Gastrocnemius medialis (tissue), 4 donors: Measurements from ENCODE around the gene CLMN. TPM values are rescaled to one million over a fixed set of nuclear protein-coding genes. Genes with fewer than 3 reads are reported as not detected.

ENCODE experiments used
- ATAC-seq, 2 donors: fragments of 150-250 bp; one replicate each; pipeline ENCODE4 v1.9.1; 2016
- DNase-seq, 2 donors: peaks; one replicate each; pipeline ENCODE4 v3.0.0-alpha.2; 2019
- H3K27ac ChIP-seq, 4 donors: fragments of 200-600 bp; sonication (generic); 1 replicate in 1 of 4; 2 replicates in 3 of 4; pipeline ENCODE4 v1.5.1; 2016 to 2018; ENCODE audit warnings: mild to moderate bottlenecking in 2 of 4, moderate library complexity in 1 of 4
- H3K27me3 ChIP-seq, 3 donors: fragments of 200-600 bp; sonication (generic) in 2 of 3; 1 replicate in 1 of 3; 2 replicates in 2 of 3; pipeline versions ENCODE4 v1.5.1 to v1.6.0; 2016 to 2019; ENCODE audit warnings: mild to moderate bottlenecking in 1 of 3, moderate library complexity in 1 of 3
- H3K36me3 ChIP-seq, 2 donors: fragments of 200-600 bp; sonication (generic) in 1 of 2; one replicate each; pipeline ENCODE4 v1.5.1; 2017 to 2018
- H3K4me1 ChIP-seq, 2 donors: fragments of 200-600 bp; sonication (generic) in 1 of 2; one replicate each; pipeline ENCODE4 v1.5.1; 2016 to 2017; ENCODE audit warnings: mild to moderate bottlenecking in 2 of 2
- H3K4me3 ChIP-seq, 4 donors: fragments of 200-600 bp; sonication (generic) in 3 of 4; 1 replicate in 1 of 4; 2 replicates in 3 of 4; pipeline ENCODE4 v1.5.1; 2016 to 2019; ENCODE audit warnings: mild to moderate bottlenecking in 2 of 4
- H3K9me3 ChIP-seq, 3 donors: fragments of 200-600 bp; sonication (generic) in 2 of 3; 1 replicate in 1 of 3; 2 replicates in 2 of 3; pipeline ENCODE4 v1.5.1; 2016 to 2019
- CTCF ChIP-seq, 5 experiments: fragments of 450-650 bp in 3 of 5; fragments of 200-600 bp in 2 of 5; sonication (generic) in 2 of 5; IDR thresholded peaks in 4 of 5; conservative IDR thresholded peaks in 1 of 5; 1 replicate in 4 of 5; 2 replicates in 1 of 5; pipeline ENCODE4 v1.5.1; 2016 to 2019; ENCODE audit warnings: antibody characterized with exemption in 5 of 5, mild to moderate bottlenecking in 3 of 5, moderate library complexity in 3 of 5
- POLR2A ChIP-seq, 2 donors: fragments of 450-650 bp; IDR thresholded peaks; one replicate each; pipeline ENCODE4 v1.6.1; 2017; ENCODE audit warnings: antibody characterized with exemption in 2 of 2, mild to moderate bottlenecking in 2 of 2, moderate library complexity in 2 of 2
- in situ Hi-C, 4 donors: fragments of 200-750 bp; cut with MboI; loops; one replicate each; pipeline versions ENCODE4 v1.15.0 to v1.8.0; 2017; ENCODE audit warnings: low sequenced_read_pairs in 4 of 4
- intact Hi-C: fragments of 100-400 bp; cut with DNase I; formaldehyde crosslinking; loops from one replicate; pipeline ENCODE4 v1.15.1; 2023; ENCODE audit warnings: low total_unique reads
- total RNA-seq, 4 donors: library from RNA; depleted of rRNA; stranded (reverse); fragments of >200 nt; gene quantifications; one replicate each; pipeline versions ENCODE4 v1.1.0 to v1.2.3, GENCODE V29; 2016

The CLMN gene
- total RNA-seq, 4 donors from 2014 or later, result 3.8 to 8.8 (median 5.8) TPM

DNA sequence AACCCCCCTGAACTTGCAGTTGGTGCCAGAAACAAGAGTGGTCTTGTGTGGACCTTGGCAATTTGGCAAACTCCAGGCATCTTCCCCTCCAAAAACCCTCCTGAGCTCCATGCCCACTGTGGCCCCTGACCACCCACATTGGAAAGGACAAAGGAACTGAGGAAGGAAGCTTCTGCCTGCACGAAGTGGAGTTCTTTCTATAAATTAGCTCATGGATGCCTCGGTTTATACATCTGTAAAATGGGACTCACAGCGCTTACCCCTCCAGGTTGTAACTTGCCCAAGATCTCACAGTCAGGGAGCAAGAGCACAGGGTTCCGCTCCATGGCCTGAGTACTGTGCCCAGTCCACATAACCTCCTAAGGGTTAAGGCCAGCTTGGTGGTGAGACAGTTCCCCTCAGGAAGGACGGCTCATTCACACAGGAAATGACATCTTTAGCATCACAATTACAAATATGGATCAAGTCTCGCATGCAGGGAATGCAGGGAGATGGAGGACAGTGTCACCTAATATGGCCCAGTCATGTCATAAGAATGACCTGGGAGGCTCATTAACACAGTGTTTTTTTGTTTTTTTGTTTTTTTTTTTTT is 66.6 kb downstream of the CLMN start:
- Histone ChIP-seq H3K9me3 (no peaks in the 10 kb centered on the region), H3K36me3 (no peaks in the 10 kb centered on the region), H3K4me3 (no peak overlapping the region), H3K4me1 (peaks cover 0 to 4% of the 10 kb centered on the region in 2 donors), H3K27ac (no peak overlapping the region), H3K27me3 (no peaks in the 10 kb centered on the region)
- intact Hi-C loops (no loop called here), in situ Hi-C loops (no loop called here)
- TF ChIP-seq CTCF (IDR thresholded peaks at IDR 0.05 in 4 of 5, conservative IDR thresholded peaks at IDR 0.05 in 1 of 5) (no peak), POLR2A (IDR thresholded peaks at IDR 0.05) (no peak)
- ATAC-seq (no peak), DNase-seq (no peak)

GRCh38 chr14:95252219-95252618 is 67.5 kb downstream of the CLMN start:
- H3K4me3 ChIP-seq, result no peak overlapping the region
- no peaks in the 10 kb centered on the region for H3K36me3 ChIP-seq
- intact Hi-C loops, result no loop called here
- ATAC-seq (no peak), DNase-seq (no peak)
- H3K4me1 ChIP-seq, result peaks cover 0 to 4% of the 10 kb centered on the region in 2 donors
- in situ Hi-C loops, result no loop called here
- no peaks in the 10 kb centered on the region for H3K9me3 ChIP-seq
- H3K27me3 ChIP-seq, result no peaks in the 10 kb centered on the region
- no peak for TF ChIP-seq POLR2A (IDR thresholded peaks at IDR 0.05)
- H3K27ac ChIP-seq, result no peak overlapping the region

- in situ Hi-C loops (no loop called here), intact Hi-C loops (loop anchor here (1.0 kb wide), 1 partner anchor 24 kb away; no protein-coding TSS in a partner anchor)
- H3K4me3 ChIP-seq, result no peak overlapping the region
- H3K4me1 ChIP-seq, result peaks cover 0 to 3% of the 10 kb centered on the region in 2 donors
- H3K27me3 ChIP-seq, result no peaks in the 10 kb centered on the region
- DNase-seq (no peak), ATAC-seq (no peak)
- no peaks in the 10 kb centered on the region for H3K36me3 ChIP-seq
- no peak for TF ChIP-seq CTCF (IDR thresholded peaks at IDR 0.05 in 4 of 5, conservative IDR thresholded peaks at IDR 0.05 in 1 of 5)
- TF ChIP-seq POLR2A (IDR thresholded peaks at IDR 0.05), result no peak
- H3K9me3 ChIP-seq, result no peaks in the 10 kb centered on the region
- no peak overlapping the region for H3K27ac ChIP-seq
Measured at GRCh38 chr14:95250936-95251335, 68.8 kb downstream of the CLMN start.

GRCh38 chr14:95250140-95250769 is 69.5 kb downstream of the CLMN start:
- ATAC-seq (no peak), DNase-seq (no peak)
- TF ChIP-seq POLR2A (IDR thresholded peaks at IDR 0.05) (no peak), CTCF (IDR thresholded peaks at IDR 0.05 in 4 of 5, conservative IDR thresholded peaks at IDR 0.05 in 1 of 5) (no peak)
- Histone ChIP-seq H3K27ac (no peak overlapping the region), H3K4me1 (no peaks in the 10 kb centered on the region), H3K36me3 (no peaks in the 10 kb centered on the region), H3K4me3 (no peak overlapping the region), H3K27me3 (no peaks in the 10 kb centered on the region), H3K9me3 (no peaks in the 10 kb centered on the region)
- intact Hi-C loops, result loop anchor here (1.0 kb wide), 1 partner anchor 23 kb away; no protein-coding TSS in a partner anchor
- in situ Hi-C loops, result no loop called here

- intact Hi-C loops, result no loop called here
- Histone ChIP-seq H3K36me3 (no peaks in the 10 kb centered on the region), H3K4me3 (no peak overlapping the region), H3K27me3 (no peaks in the 10 kb centered on the region), H3K9me3 (no peaks in the 10 kb centered on the region), H3K4me1 (no peaks in the 10 kb centered on the region), H3K27ac (no peak overlapping the region)
- TF ChIP-seq POLR2A (IDR thresholded peaks at IDR 0.05) (no peak), CTCF (IDR thresholded peaks at IDR 0.05 in 4 of 5, conservative IDR thresholded peaks at IDR 0.05 in 1 of 5) (no peak)
- DNase-seq (no peak), ATAC-seq (no peak)
- in situ Hi-C loops, result no loop called here
Measured at GRCh38 chr14:95248432-95248831, 71.3 kb downstream of the CLMN start.
